ENCODE data around the gene ISLR2.
"Not testable (repeated sequence)": the region's sequence is repeated elsewhere in the genome, so short reads cannot be mapped to it uniquely, and the experiment has no call there.

Gene ISLR2

GRCh38 chr15:74130155-74130848 lies at the start of gene ISLR2:
ISLR2 (plus strand) TSS chr15:74130586; CDS start chr15:74132755, 2,169 bp downstream.
- in situ Hi-C loops (cut with MboI; ENCODE audit: low sequenced_read_pairs): loop anchor here (25.0 kb wide), 1 partner anchor 182 kb away; no protein-coding TSS in a partner anchor

- in situ Hi-C loops (cut with MboI; ENCODE audit: low sequenced_read_pairs): not testable (repeated sequence)
These were observed 47.9 kb upstream of the ISLR2 start, which contains the start of gene GOLGA6A for GRCh38 chr15:74082450-74082849. GOLGA6A (minus strand) TSS chr15:74082550; CDS start chr15:74082509, 41 bp downstream.

- in situ Hi-C loops (cut with MboI; ENCODE audit: low sequenced_read_pairs): not testable (repeated sequence)
These were observed 35.8 kb upstream of the ISLR2 start for GRCh38 chr15:74094567-74094966.

- in situ Hi-C loops (cut with MboI; ENCODE audit: low sequenced_read_pairs): not testable (repeated sequence)
These were observed 34.8 kb upstream of the ISLR2 start for GRCh38 chr15:74095610-74096009.

GRCh38 chr15:74096753-74097474 lies 33.5 kb upstream of the ISLR2 start:
- in situ Hi-C loops (cut with MboI; ENCODE audit: low sequenced_read_pairs): not testable (repeated sequence)

GRCh38 chr15:74099963-74100733 lies 30.2 kb upstream of the ISLR2 start:
- in situ Hi-C loops (cut with MboI; ENCODE audit: low sequenced_read_pairs): not testable (repeated sequence)

GRCh38 chr15:74108111-74108510 lies 22.3 kb upstream of the ISLR2 start:
- in situ Hi-C loops (cut with MboI; ENCODE audit: low sequenced_read_pairs): no loop called here

- in situ Hi-C loops (cut with MboI; ENCODE audit: low sequenced_read_pairs): not testable (repeated sequence)
These were observed 21.8 kb upstream of the ISLR2 start for GRCh38 chr15:74108611-74109010.

GRCh38 chr15:74109713-74110112 lies 20.7 kb upstream of the ISLR2 start:
- in situ Hi-C loops (cut with MboI; ENCODE audit: low sequenced_read_pairs): loop anchor here (10.0 kb wide), 1 partner anchor 55 kb away; no protein-coding TSS in a partner anchor

GRCh38 chr15:74120426-74120825 lies 10.0 kb upstream of the ISLR2 start:
- in situ Hi-C loops (cut with MboI; ENCODE audit: low sequenced_read_pairs): no loop called here

GRCh38 chr15:74121039-74121438 lies 9.3 kb upstream of the ISLR2 start:
- in situ Hi-C loops (cut with MboI; ENCODE audit: low sequenced_read_pairs): no loop called here

GRCh38 chr15:74121858-74122257 lies 8.5 kb upstream of the ISLR2 start:
- in situ Hi-C loops (cut with MboI; ENCODE audit: low sequenced_read_pairs): no loop called here

GRCh38 chr15:74122403-74123130 lies 7.8 kb upstream of the ISLR2 start:
- in situ Hi-C loops (cut with MboI; ENCODE audit: low sequenced_read_pairs): no loop called here

GRCh38 chr15:74123131-74123429 lies 7.3 kb upstream of the ISLR2 start:
- in situ Hi-C loops (cut with MboI; ENCODE audit: low sequenced_read_pairs): no loop called here

- in situ Hi-C loops (cut with MboI; ENCODE audit: low sequenced_read_pairs): no loop called here
These were observed 6.7 kb upstream of the ISLR2 start for GRCh38 chr15:74123658-74124057.

GRCh38 chr15:74124196-74124595 lies 6.2 kb upstream of the ISLR2 start:
- in situ Hi-C loops (cut with MboI; ENCODE audit: low sequenced_read_pairs): no loop called here

GRCh38 chr15:74124759-74125158 lies 5.6 kb upstream of the ISLR2 start:
- in situ Hi-C loops (cut with MboI; ENCODE audit: low sequenced_read_pairs): loop anchor here (25.0 kb wide), 1 partner anchor 188 kb away; no protein-coding TSS in a partner anchor

GRCh38 chr15:74127255-74127953 lies 3.0 kb upstream of the ISLR2 start:
- in situ Hi-C loops (cut with MboI; ENCODE audit: low sequenced_read_pairs): loop anchor here (25.0 kb wide), 1 partner anchor 185 kb away; no protein-coding TSS in a partner anchor

GRCh38 chr15:74127954-74128784 lies 2.2 kb upstream of the ISLR2 start:
- in situ Hi-C loops (cut with MboI; ENCODE audit: low sequenced_read_pairs): loop anchor here (25.0 kb wide), 1 partner anchor 184 kb away; no protein-coding TSS in a partner anchor

Data from HL-60/S4 (cell line).